Cardiac muscle cell (in vitro differentiated cells and primary cell): ENCODE measurements around the gene AREG. TPM values are rescaled to one million over a fixed set of nuclear protein-coding genes. Genes with fewer than 3 reads are reported as not detected.

Experiments used
- DNase-seq, 2 donors: peaks; one replicate each; pipeline versions ENCODE4 v3.0.0 to v3.0.0-alpha.2; 2010 to 2017; ENCODE audit warnings: low read depth in 1 of 2, low spot score in 1 of 2
- H3K27ac ChIP-seq: fragments of 200-600 bp; sonication (generic); 2 replicates; pipeline ENCODE4 v1.5.1; 2016
- H3K27me3 ChIP-seq: fragments of 200-600 bp; sonication (generic); 2 replicates; pipeline ENCODE4 v1.6.0; 2016; ENCODE audit warnings: control low read depth
- H3K36me3 ChIP-seq: fragments of 200-600 bp; sonication (generic); 2 replicates; pipeline ENCODE4 v1.5.1; 2016; ENCODE audit warnings: control low read depth
- H3K4me1 ChIP-seq: fragments of 200-600 bp; sonication (generic); 2 replicates; pipeline ENCODE4 v1.8.1; 2017; ENCODE audit warnings: low read depth, mild to moderate bottlenecking, mixed run types
- H3K4me3 ChIP-seq: fragments of 200-600 bp; sonication (generic); 2 replicates; pipeline ENCODE4 v1.5.1; 2016; ENCODE audit warnings: mild to moderate bottlenecking
- H3K9me3 ChIP-seq: fragments of 200-600 bp; sonication (generic); 2 replicates; pipeline ENCODE4 v1.5.1; 2017; ENCODE audit warnings: low read depth, mild to moderate bottlenecking, control low read depth
- polyA plus RNA-seq: library from polyadenylated mRNA; unstranded; fragments of >200 nt; fragmentation: Nextera tagmentation; extraction: Ambion mirVana; gene quantifications from 2 replicates; pipeline ENCODE4 v1.2.1, GENCODE V29; 2016
- total RNA-seq: library from RNA; depleted of rRNA; stranded (reverse); fragments of >200 nt; gene quantifications from 2 replicates; pipeline ENCODE4 v1.2.3, GENCODE V29; 2016
- TF ChIP-seq, protein P1 (sequence below): IDR thresholded peaks from 2 replicates; pipeline ENCODE4 v1.5.1; 2012; ENCODE audit warnings: low read depth, mild to moderate bottlenecking, low read length

Gene AREG
- total and polyA plus RNA-seq, 2 experiments from 2014 or later = 0.65 TPM; not detected in 1

DNA sequence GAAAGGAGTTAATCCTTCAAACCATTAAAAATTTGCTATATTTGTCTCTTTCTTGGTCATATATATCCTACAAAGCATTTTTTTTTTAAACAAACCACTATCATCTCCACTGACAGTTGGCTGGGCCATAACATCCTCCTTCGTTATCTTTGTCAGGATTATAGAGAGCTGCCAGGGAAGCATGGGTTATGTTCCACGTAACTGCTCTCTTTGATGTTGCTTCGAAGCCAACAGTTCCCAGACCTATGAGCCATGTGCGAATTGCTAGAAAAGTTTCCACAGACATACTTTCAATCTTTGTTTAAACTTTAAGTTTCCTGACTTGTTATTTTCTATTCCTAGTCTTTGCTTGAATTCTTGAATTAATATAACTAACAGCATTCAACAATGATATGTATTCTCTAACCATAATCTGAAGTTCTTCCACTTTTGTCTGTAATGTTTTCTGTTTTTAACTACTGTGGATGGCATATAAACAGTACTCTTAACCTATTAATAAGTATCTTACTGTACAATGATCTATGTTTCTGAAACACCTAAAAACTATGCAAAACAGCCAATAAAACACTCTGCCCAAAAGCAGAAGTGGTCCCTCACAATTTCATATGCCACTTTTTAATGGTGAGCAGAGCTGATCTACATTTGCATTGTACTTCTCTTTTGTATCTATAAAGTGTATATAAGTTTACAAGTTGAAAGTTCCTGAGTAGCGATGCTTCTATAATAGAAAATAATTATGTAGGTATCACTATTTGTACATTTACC is 42.1 kb upstream of the AREG start:
- H3K4me3 ChIP-seq = no peak overlapping the region
- no peaks in the 10 kb centered on the region for H3K27me3 ChIP-seq
- H3K9me3 ChIP-seq = no peaks in the 10 kb centered on the region
- no peak overlapping the region for H3K27ac ChIP-seq
- no peak for DNase-seq
- TF ChIP-seq, protein P1, sequence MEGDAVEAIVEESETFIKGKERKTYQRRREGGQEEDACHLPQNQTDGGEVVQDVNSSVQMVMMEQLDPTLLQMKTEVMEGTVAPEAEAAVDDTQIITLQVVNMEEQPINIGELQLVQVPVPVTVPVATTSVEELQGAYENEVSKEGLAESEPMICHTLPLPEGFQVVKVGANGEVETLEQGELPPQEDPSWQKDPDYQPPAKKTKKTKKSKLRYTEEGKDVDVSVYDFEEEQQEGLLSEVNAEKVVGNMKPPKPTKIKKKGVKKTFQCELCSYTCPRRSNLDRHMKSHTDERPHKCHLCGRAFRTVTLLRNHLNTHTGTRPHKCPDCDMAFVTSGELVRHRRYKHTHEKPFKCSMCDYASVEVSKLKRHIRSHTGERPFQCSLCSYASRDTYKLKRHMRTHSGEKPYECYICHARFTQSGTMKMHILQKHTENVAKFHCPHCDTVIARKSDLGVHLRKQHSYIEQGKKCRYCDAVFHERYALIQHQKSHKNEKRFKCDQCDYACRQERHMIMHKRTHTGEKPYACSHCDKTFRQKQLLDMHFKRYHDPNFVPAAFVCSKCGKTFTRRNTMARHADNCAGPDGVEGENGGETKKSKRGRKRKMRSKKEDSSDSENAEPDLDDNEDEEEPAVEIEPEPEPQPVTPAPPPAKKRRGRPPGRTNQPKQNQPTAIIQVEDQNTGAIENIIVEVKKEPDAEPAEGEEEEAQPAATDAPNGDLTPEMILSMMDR = no peak
- H3K4me1 ChIP-seq = no peaks in the 10 kb centered on the region
- no peaks in the 10 kb centered on the region for H3K36me3 ChIP-seq

DNA sequence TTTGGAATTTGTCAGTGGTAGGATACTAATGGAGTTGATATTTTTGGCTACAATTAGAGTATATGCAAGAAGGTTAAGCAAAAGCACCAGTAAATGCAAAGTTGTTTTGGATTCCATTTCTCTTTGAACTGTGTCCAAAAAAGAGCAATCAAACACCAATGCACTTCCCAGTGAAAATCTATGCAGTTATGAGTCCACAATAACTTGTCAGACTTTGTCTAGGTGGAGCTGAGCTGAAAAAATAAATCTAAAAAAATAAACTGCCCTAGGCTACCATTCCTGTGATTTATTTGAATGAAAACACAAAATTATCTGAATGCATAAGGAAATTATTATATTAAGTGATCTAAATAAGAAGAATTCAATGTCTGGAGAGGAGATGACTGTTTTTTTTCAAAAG is 37.0 kb upstream of the AREG start:
- H3K27me3 ChIP-seq = no peaks in the 10 kb centered on the region
- no peaks in the 10 kb centered on the region for H3K4me1 ChIP-seq
- TF ChIP-seq, protein P1 = no peak

DNA sequence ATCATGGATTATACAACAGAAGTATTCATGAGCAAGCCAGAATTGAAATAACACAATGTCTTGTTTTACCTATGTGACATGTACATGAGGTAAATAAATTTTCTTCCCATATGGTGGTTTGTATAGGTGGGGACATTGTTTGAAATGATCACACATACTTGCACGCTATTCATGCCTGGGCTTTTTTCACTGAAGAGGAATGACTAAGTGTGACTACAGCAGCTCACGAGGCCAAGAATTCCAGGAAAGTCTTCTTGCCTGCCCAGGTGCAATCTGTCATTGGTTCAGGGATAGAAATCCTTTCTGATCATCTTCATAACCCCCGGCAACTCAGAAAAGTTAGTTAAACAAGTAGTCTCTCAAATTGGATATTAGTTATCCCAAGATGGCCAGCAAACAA is 36.3 kb upstream of the AREG start:
- H3K9me3 ChIP-seq = no peaks in the 10 kb centered on the region
- no peaks in the 10 kb centered on the region for H3K27me3 ChIP-seq
- H3K4me1 ChIP-seq = no peaks in the 10 kb centered on the region
- no peak overlapping the region for H3K4me3 ChIP-seq
- H3K27ac ChIP-seq = no peak overlapping the region
- no peaks in the 10 kb centered on the region for H3K36me3 ChIP-seq
- TF ChIP-seq, protein P1 = no peak
- no peak for DNase-seq

More for the DNA sequence above, 37.0 kb upstream of the AREG start:
- no peak overlapping the region for H3K4me3 ChIP-seq
- H3K36me3 ChIP-seq = no peaks in the 10 kb centered on the region
- DNase-seq = no peak
- no peak overlapping the region for H3K27ac ChIP-seq
- H3K9me3 ChIP-seq = no peaks in the 10 kb centered on the region

- H3K27me3 ChIP-seq = no peaks in the 10 kb centered on the region
- no peak overlapping the region for H3K27ac ChIP-seq
- DNase-seq = no peak
- no peak overlapping the region for H3K4me3 ChIP-seq
- H3K4me1 ChIP-seq = no peaks in the 10 kb centered on the region
- TF ChIP-seq, protein P1 = no peak
- H3K9me3 ChIP-seq = no peaks in the 10 kb centered on the region
- H3K36me3 ChIP-seq = no peaks in the 10 kb centered on the region
Measured at GRCh38 chr4:74410272-74410671, 34.7 kb upstream of the AREG start.

DNA sequence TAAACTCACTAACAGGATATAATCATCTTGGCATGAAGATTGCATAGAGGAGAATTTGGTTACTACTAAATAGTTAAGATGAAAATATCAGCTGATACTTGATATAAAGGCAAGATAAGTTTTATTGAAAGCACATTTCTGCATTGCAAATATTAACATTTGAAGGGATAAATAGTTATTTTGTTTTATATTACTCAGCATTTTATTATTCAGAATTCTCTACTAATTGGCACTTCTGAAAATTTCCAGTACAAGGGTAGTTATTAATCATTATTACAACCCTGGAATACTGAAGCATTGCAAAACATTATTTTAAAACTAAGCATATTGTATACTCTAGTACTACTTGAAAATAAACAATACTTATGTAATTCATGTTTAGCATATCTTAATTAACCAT is 32.7 kb upstream of the AREG start:
- Histone ChIP-seq H3K27ac (no peak overlapping the region), H3K27me3 (no peaks in the 10 kb centered on the region), H3K4me3 (no peak overlapping the region), H3K4me1 (no peaks in the 10 kb centered on the region), H3K9me3 (no peaks in the 10 kb centered on the region), H3K36me3 (no peaks in the 10 kb centered on the region)
- DNase-seq = no peak
- TF ChIP-seq, protein P1 = no peak
